Stimulated activated CD4-positive, alpha-beta T cell treated with anti-CD3 and anti-CD28 coated beads, Interleukin-12 subunit alpha, Interleukin-12 subunit beta, amount 100 ng/mL, for 4 hours (primary cell): Measurements from ENCODE around the gene CLCA1.

Experiments used
- DNase-seq: peaks from one replicate; pipeline ENCODE4 v3.0.0-alpha.2; 2020

Gene CLCA1

GRCh38 chr1:86504895-86505563 is 36.3 kb downstream of the CLCA1 start:
- no peak for DNase-seq

GRCh38 chr1:86505564-86505902 is 36.8 kb downstream of the CLCA1 start:
- DNase-seq = no peak

- no peak for DNase-seq
Measured at GRCh38 chr1:86507935-86508582, 39.3 kb downstream of the CLCA1 start.

- no peak for DNase-seq
Measured at GRCh38 chr1:86508583-86508969, 39.8 kb downstream of the CLCA1 start.

- DNase-seq = no peak
Measured at GRCh38 chr1:86515597-86515996, 46.9 kb downstream of the CLCA1 start.

- no peak for DNase-seq
Measured at GRCh38 chr1:86516335-86516734, 47.6 kb downstream of the CLCA1 start.

GRCh38 chr1:86517336-86517735 is 48.6 kb downstream of the CLCA1 start:
- no peak for DNase-seq

- DNase-seq = no peak
Measured at GRCh38 chr1:86520789-86521521, 52.2 kb downstream of the CLCA1 start.

GRCh38 chr1:86521522-86521891 is 52.8 kb downstream of the CLCA1 start:
- DNase-seq = no peak

GRCh38 chr1:86522240-86522639 is 53.5 kb downstream of the CLCA1 start:
- DNase-seq = no peak

GRCh38 chr1:86523670-86524354 is 55.1 kb downstream of the CLCA1 start:
- DNase-seq = no peak

- DNase-seq = no peak
Measured at GRCh38 chr1:86527306-86527705, 58.6 kb downstream of the CLCA1 start.

GRCh38 chr1:86530211-86530845 is 61.6 kb downstream of the CLCA1 start:
- DNase-seq = no peak

- no peak for DNase-seq
Measured at GRCh38 chr1:86537928-86538695, 69.4 kb downstream of the CLCA1 start.

GRCh38 chr1:86538775-86539174 is 70.0 kb downstream of the CLCA1 start:
- no peak for DNase-seq

- no peak for DNase-seq
Measured at GRCh38 chr1:86541859-86542258, 73.1 kb downstream of the CLCA1 start.

- DNase-seq = no peak
Measured at GRCh38 chr1:86542631-86543030, 73.9 kb downstream of the CLCA1 start.

- no peak for DNase-seq
Measured at GRCh38 chr1:86546787-86547221, 78.1 kb downstream of the CLCA1 start, which contains the start of gene CLCA4. CLCA4 (plus strand) TSS chr1:86547078; CDS start chr1:86547120, 42 bp downstream.

- no peak for DNase-seq
Measured at GRCh38 chr1:86548839-86549238, 80.1 kb downstream of the CLCA1 start.
